HG02798 (cell line): ENCODE data around the gene EPHB2.

Experiments
- ATAC-seq: cut with Tn5 transposase; IDR thresholded peaks from one replicate; pipeline ENCODE4 v1.9.1; 2021; ENCODE audit warnings: mild to moderate bottlenecking; ENCODE audit not compliant: unreplicated experiment, poor library complexity

EPHB2 gene

GRCh38 chr1:22775478-22775877 is 64.8 kb downstream of the EPHB2 start:
- ATAC-seq, result no peak

GRCh38 chr1:22776035-22776613 is 65.5 kb downstream of the EPHB2 start:
- no peak for ATAC-seq

GRCh38 chr1:22777388-22778057 is 66.9 kb downstream of the EPHB2 start:
- ATAC-seq, result no peak

GRCh38 chr1:22778408-22778807 is 67.8 kb downstream of the EPHB2 start:
- ATAC-seq, result no peak

GRCh38 chr1:22778862-22779520 is 68.4 kb downstream of the EPHB2 start:
- no peak for ATAC-seq

GRCh38 chr1:22780696-22781095 is 70.1 kb downstream of the EPHB2 start:
- ATAC-seq, result no peak

- ATAC-seq, result no peak
Observed at GRCh38 chr1:22781483-22781882, 70.8 kb downstream of the EPHB2 start.

GRCh38 chr1:22782406-22782805 is 71.8 kb downstream of the EPHB2 start:
- no peak for ATAC-seq

GRCh38 chr1:22784317-22784716 is 73.7 kb downstream of the EPHB2 start:
- ATAC-seq, result no peak

GRCh38 chr1:22784737-22785136 is 74.1 kb downstream of the EPHB2 start:
- no peak for ATAC-seq

GRCh38 chr1:22786101-22786500 is 75.5 kb downstream of the EPHB2 start:
- ATAC-seq, result no peak

- no peak for ATAC-seq
Observed at GRCh38 chr1:22786719-22787489, 76.3 kb downstream of the EPHB2 start.

GRCh38 chr1:22787636-22788035 is 77.0 kb downstream of the EPHB2 start:
- no peak for ATAC-seq

- no peak for ATAC-seq
Observed at GRCh38 chr1:22788254-22788661, 77.6 kb downstream of the EPHB2 start.

- no peak for ATAC-seq
Observed at GRCh38 chr1:22789356-22789994, 78.8 kb downstream of the EPHB2 start.

- ATAC-seq, result no peak
Observed at GRCh38 chr1:22790232-22791008, 79.8 kb downstream of the EPHB2 start.

GRCh38 chr1:22791831-22792347 is 81.2 kb downstream of the EPHB2 start:
- no peak for ATAC-seq

GRCh38 chr1:22792396-22793160 is 81.9 kb downstream of the EPHB2 start:
- ATAC-seq, result no peak

GRCh38 chr1:22793647-22794046 is 83.0 kb downstream of the EPHB2 start:
- ATAC-seq, result no peak
